ENCODE data around the gene GPR176.
A peak's percentile ranks its signal among the peaks of the same experiment; 100 is the strongest.

Gene GPR176

GRCh38 chr15:39918688-39919385 lies 1.2 kb downstream of the GPR176 start:
- TF ChIP-seq EZH2phosphoT487 (IDR thresholded peaks at IDR 0.05; ENCODE audit: borderline replicate concordance) (no peak), CTCF (conservative IDR thresholded peaks at IDR 0.05; ENCODE audit: low read length) (no peak)
- Histone ChIP-seq H3K4me3 (ENCODE audit: low read length, poor library complexity, severe bottlenecking) (no peak overlapping the region), H3K9ac (ENCODE audit: low read depth, low read length, poor library complexity, severe bottlenecking) (no peak overlapping the region), H2AFZ (ENCODE audit: low read length) (no peak overlapping the region), H3K4me1 (ENCODE audit: insufficient read depth, low read length, poor library complexity, severe bottlenecking) (peaks cover 5% of the 10 kb centered on the region), H3F3A (ENCODE audit: low read depth) (no peaks in the 10 kb centered on the region), H3K36me3 (ENCODE audit: insufficient read depth, low read length) (no peaks in the 10 kb centered on the region), H3K79me2 (ENCODE audit: insufficient read depth, low read length) (no peaks in the 10 kb centered on the region), H3K9me2 (replicated peaks; ENCODE audit: low read depth, low read length) (no peaks in the 10 kb centered on the region), H3K4me2 (ENCODE audit: low read depth, low read length, poor library complexity, severe bottlenecking) (no peak overlapping the region), H4K20me1 (ENCODE audit: insufficient read depth, low read length, poor library complexity, severe bottlenecking) (no peaks in the 10 kb centered on the region), H3K27me3 (ENCODE audit: insufficient read depth, low read length, poor library complexity, severe bottlenecking) (no peaks in the 10 kb centered on the region), H3K9me3 (ENCODE audit: insufficient read depth, low read depth, low read length) (peaks cover 4% of the 10 kb centered on the region; the same call in 1 of the 2 replicates)

GRCh38 chr15:39914977-39915376 lies 5.1 kb downstream of the GPR176 start:
- TF ChIP-seq CTCF (conservative IDR thresholded peaks at IDR 0.05; ENCODE audit: low read length) = no peak
- TF ChIP-seq EZH2phosphoT487 (IDR thresholded peaks at IDR 0.05; ENCODE audit: borderline replicate concordance) = no peak
- Histone ChIP-seq H3K27me3 (ENCODE audit: insufficient read depth, low read length, poor library complexity, severe bottlenecking) (no peaks in the 10 kb centered on the region), H3K4me3 (ENCODE audit: low read length, poor library complexity, severe bottlenecking) (no peak overlapping the region), H3K79me2 (ENCODE audit: insufficient read depth, low read length) (no peaks in the 10 kb centered on the region), H2AFZ (ENCODE audit: low read length) (peak overlapping the region; percentile 35; the same call in 1 of the 2 replicates), H4K20me1 (ENCODE audit: insufficient read depth, low read length, poor library complexity, severe bottlenecking) (no peaks in the 10 kb centered on the region), H3K9me2 (replicated peaks; ENCODE audit: low read depth, low read length) (no peaks in the 10 kb centered on the region), H3K36me3 (ENCODE audit: insufficient read depth, low read length) (no peaks in the 10 kb centered on the region), H3F3A (ENCODE audit: low read depth) (no peaks in the 10 kb centered on the region), H3K9ac (ENCODE audit: low read depth, low read length, poor library complexity, severe bottlenecking) (no peak overlapping the region), H3K9me3 (ENCODE audit: insufficient read depth, low read depth, low read length) (peaks cover 4% of the 10 kb centered on the region; the same call in 1 of the 2 replicates), H3K4me2 (ENCODE audit: low read depth, low read length, poor library complexity, severe bottlenecking) (no peak overlapping the region), H3K4me1 (ENCODE audit: insufficient read depth, low read length, poor library complexity, severe bottlenecking) (no peaks in the 10 kb centered on the region)

GRCh38 chr15:39909007-39909406 lies 11.1 kb downstream of the GPR176 start:
- H3K36me3 ChIP-seq (ENCODE audit: insufficient read depth, low read length) = no peaks in the 10 kb centered on the region
- no peaks in the 10 kb centered on the region for H4K20me1 ChIP-seq (ENCODE audit: insufficient read depth, low read length, poor library complexity, severe bottlenecking)
- H3K9me2 ChIP-seq (replicated peaks; ENCODE audit: low read depth, low read length) = no peaks in the 10 kb centered on the region
- H3K9me3 ChIP-seq (ENCODE audit: insufficient read depth, low read depth, low read length) = no peaks in the 10 kb centered on the region
- H3K4me1 ChIP-seq (ENCODE audit: insufficient read depth, low read length, poor library complexity, severe bottlenecking) = peaks cover 3% of the 10 kb centered on the region
- no peak overlapping the region for H2AFZ ChIP-seq (ENCODE audit: low read length)
- no peaks in the 10 kb centered on the region for H3K27me3 ChIP-seq (ENCODE audit: insufficient read depth, low read length, poor library complexity, severe bottlenecking)
- H3K9ac ChIP-seq (ENCODE audit: low read depth, low read length, poor library complexity, severe bottlenecking) = no peak overlapping the region
- H3K4me3 ChIP-seq (ENCODE audit: low read length, poor library complexity, severe bottlenecking) = no peak overlapping the region
- no peaks in the 10 kb centered on the region for H3F3A ChIP-seq (ENCODE audit: low read depth)
- no peak overlapping the region for H3K4me2 ChIP-seq (ENCODE audit: low read depth, low read length, poor library complexity, severe bottlenecking)
- H3K79me2 ChIP-seq (ENCODE audit: insufficient read depth, low read length) = no peaks in the 10 kb centered on the region
- TF ChIP-seq EZH2phosphoT487 (IDR thresholded peaks at IDR 0.05; ENCODE audit: borderline replicate concordance) = no peak
- no peak for TF ChIP-seq CTCF (conservative IDR thresholded peaks at IDR 0.05; ENCODE audit: low read length)
